ENCODE data around the gene GOLGA6L7.
"Not testable (repeated sequence)": the region's sequence is repeated elsewhere in the genome, so short reads cannot be mapped to it uniquely, and the experiment has no call there.

The GOLGA6L7 gene

GRCh38 chr15:28849271-28849670 is 827 bp upstream of the GOLGA6L7 start:
- DNase-seq (ENCODE audit: extremely low spot score, insufficient read length, low read depth); FAIRE-seq: not testable (repeated sequence)

- DNase-seq (ENCODE audit: extremely low spot score, insufficient read length, low read depth); FAIRE-seq: not testable (repeated sequence)
These were observed 485 bp downstream of the GOLGA6L7 start for GRCh38 chr15:28847959-28848358.

GRCh38 chr15:28847247-28847646 is 1.2 kb downstream of the GOLGA6L7 start:
- not testable (repeated sequence) for DNase-seq (ENCODE audit: extremely low spot score, insufficient read length, low read depth); FAIRE-seq

- DNase-seq (ENCODE audit: extremely low spot score, insufficient read length, low read depth); FAIRE-seq: not testable (repeated sequence)
These were observed 4.3 kb downstream of the GOLGA6L7 start for GRCh38 chr15:28844147-28844546.

DNA sequence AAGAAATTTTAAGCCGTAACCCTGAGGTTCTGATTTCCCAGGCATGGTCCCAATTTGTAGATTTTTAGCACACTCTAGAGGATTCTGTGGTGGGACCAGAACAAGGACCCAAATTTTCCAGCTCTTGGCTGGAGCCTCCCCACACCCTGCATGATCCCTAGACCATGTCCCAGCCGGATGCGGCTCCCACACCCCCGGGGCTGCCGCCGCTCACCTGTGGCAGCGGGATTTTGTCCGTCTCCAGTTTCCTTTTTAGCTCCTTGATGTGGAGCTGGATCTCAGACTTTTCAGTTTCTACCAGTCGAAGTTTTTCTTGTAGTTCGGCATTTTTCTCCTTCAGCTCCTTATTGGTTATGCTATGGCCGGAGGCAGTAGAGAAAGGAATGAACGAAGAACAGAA is 4.9 kb downstream of the GOLGA6L7 start:
- FAIRE-seq; DNase-seq (ENCODE audit: extremely low spot score, insufficient read length, low read depth): not testable (repeated sequence)

GRCh38 chr15:28842210-28842609 is 6.2 kb downstream of the GOLGA6L7 start:
- not testable (repeated sequence) for FAIRE-seq; DNase-seq (ENCODE audit: extremely low spot score, insufficient read length, low read depth)

- not testable (repeated sequence) for FAIRE-seq; DNase-seq (ENCODE audit: extremely low spot score, insufficient read length, low read depth)
These were observed 8.2 kb downstream of the GOLGA6L7 start for GRCh38 chr15:28840285-28840684.

GRCh38 chr15:28834957-28835585 is 13.4 kb downstream of the GOLGA6L7 start:
- FAIRE-seq; DNase-seq (ENCODE audit: extremely low spot score, insufficient read length, low read depth): not testable (repeated sequence)

- DNase-seq (ENCODE audit: extremely low spot score, insufficient read length, low read depth); FAIRE-seq: not testable (repeated sequence)
These were observed 16.4 kb downstream of the GOLGA6L7 start for GRCh38 chr15:28831897-28832587.

DNA sequence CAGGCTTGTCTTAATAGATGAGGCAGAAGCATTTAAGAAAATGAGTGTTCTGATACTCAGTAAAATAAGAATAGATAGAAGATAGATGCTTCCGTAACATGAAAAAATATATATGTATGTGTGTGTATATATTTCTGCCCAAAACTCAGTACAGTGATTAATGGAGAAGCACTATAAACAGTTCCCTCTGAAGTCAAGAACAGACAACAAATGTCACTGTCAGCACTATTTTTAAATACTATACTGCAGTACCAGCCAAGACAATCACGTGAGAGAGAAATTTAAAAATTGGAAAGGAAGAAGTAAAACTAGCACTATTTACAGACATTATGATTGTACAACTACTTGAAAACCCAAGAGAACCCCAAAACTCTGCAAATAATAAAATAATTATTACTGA is 27.0 kb downstream of the GOLGA6L7 start:
- FAIRE-seq; DNase-seq (ENCODE audit: extremely low spot score, insufficient read length, low read depth): not testable (repeated sequence)

DNA sequence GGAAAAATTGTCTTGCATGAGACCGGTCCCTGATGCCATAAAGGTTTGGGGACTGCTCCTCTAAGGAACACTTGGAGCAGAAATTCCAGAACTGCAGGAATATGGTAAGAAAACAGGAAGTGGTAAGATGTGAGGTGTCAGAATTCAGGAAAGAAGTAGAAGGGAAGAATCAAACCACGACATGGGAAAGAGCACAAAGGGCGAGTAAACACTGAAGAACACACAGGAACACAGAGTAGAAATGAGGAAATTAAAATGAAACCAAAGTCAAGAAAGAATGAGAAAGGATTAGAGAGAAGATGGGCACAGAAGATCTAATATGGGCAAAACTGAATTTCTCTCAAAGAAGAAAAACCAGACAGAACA is 28.5 kb downstream of the GOLGA6L7 start:
- FAIRE-seq; DNase-seq (ENCODE audit: extremely low spot score, insufficient read length, low read depth): not testable (repeated sequence)

DNA sequence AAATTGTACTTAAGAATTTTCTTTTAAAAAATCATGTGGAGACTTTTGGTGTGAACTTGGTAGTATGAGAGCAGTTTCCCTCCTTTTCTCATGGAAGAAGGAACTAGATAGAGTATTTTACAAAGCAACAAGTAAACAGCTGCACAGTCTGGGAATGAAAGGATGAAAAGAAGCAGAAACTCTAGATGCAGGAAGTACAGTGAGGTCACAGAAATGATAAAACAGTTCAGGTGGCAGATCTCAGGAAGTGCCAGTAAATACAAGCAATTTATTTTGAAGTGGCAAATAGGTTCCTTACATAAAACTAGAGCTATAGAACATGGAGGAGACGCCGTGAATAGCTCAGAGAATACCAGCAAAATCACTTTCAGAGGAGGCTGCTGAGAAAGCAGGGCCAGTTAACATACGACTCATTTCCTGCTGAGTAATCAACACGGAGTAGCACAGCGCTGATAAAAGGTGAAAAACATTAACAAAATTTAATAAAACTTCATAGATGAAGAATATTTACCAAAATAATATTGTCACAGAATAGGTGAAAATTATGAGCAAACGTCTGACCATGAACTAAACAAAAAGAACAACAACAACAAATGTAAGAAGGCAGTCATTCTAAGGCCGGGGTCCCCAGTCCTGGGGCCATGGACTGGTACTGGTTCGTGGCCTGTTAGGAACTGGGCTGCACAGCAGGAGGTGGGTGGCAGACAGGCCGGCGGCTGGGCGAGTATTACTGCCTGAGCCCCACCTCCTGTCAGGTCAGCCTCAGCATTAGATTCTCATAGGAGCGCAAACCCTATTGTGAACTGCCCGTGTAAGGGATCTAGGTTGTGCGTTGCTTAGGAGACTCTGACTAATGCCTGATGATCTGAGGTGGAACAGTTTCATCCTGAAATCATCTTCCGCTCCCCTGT is 29.2 kb downstream of the GOLGA6L7 start:
- not testable (repeated sequence) for FAIRE-seq; DNase-seq (ENCODE audit: extremely low spot score, insufficient read length, low read depth)

DNA sequence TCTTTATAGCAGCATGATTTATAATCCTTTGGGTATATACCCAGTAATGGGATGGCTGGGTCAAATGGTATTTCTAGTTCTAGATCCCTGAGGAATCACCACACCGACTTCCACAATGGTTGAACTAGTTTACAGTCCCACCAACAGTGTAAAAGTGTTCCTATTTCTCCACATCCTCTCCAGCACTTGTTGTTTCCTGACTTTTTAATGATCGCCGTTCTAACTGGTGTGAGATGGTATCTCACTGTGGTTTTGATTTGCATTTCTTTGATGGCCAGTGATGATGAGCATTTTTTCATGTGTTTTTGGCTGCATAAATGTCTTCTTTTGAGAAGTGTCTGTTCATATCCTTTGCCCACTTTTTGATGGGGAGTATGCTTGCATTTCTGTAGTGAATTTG is 30.3 kb downstream of the GOLGA6L7 start:
- FAIRE-seq; DNase-seq (ENCODE audit: extremely low spot score, insufficient read length, low read depth): not testable (repeated sequence)

DNA sequence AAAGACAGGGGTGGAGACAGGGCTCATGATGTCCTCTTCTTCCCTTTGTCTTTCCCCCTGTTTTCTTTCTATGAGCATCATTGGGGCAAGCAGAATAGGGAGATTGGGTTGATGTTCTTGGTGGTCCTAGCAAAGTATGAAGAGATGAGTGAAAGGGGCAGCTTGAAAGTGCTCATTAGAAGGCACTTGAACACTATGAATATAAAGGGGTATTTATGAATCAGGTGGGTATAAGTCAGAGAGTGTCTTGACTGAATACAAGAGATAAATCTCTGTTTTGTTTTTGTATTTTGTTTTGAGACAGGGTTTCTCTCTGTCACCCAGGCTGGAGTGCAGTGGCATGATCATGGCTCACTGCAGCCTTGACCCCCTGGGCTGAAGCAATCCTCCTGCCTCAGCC is 34.4 kb downstream of the GOLGA6L7 start:
- FAIRE-seq; DNase-seq (ENCODE audit: extremely low spot score, insufficient read length, low read depth): not testable (repeated sequence)

- not testable (repeated sequence) for FAIRE-seq; DNase-seq (ENCODE audit: extremely low spot score, insufficient read length, low read depth)
These were observed 35.1 kb downstream of the GOLGA6L7 start for GRCh38 chr15:28813392-28813791.

DNA sequence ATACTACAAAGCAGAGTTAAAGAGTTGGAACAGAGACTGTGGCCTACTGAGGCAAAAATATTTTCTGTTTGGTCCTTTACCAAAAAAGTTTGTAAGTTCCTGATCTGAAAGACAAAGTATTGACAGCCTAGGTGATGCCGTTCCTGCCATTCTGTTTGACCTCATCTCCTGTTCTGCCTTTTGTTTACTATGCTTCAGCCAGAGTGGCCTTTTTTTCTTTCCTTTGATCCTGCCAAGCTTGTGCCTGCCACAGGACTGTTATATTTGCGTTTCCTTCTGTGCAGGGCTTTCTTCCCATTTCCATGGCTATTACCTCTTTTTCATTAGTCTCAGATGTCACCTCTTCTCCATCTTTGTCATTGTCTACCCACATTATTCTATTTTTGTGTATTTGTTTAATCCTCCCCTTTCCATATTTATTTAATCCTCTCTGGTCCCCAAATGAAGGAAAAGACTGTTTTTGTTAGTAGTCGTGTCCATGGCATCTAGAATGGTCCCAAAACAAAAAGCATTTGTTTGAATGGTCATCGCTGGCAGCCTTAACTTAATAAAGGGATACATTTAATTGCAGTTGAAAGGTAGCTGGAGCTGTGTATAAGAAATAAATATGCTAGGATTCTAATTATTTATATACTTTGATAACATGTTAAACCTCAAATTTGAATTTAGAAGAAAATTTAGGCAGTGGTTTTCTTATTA is 36.4 kb downstream of the GOLGA6L7 start:
- FAIRE-seq: not testable (repeated sequence)

DNA sequence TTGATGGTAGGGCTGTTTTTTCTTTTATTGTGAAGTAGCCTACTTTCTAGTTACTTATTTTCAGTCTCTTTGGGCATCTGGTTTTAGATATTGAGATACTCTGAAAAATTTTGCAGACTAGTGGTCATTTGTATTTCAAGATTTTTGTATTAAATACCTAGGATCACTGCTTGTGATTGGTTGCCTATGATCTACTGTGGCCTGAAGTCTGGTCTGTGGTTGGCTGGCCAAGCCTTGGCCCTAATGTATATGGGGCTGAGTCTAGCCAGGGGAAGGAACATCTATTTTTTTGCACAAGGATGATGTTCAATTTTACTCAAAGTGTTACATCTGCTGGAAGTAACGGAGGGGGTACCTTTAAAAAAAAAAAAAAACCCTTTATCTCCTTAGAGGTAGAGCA is 38.0 kb downstream of the GOLGA6L7 start:
- not testable (repeated sequence) for DNase-seq (ENCODE audit: extremely low spot score, insufficient read length, low read depth); FAIRE-seq

More for the DNA sequence above, 36.4 kb downstream of the GOLGA6L7 start:
- not testable (repeated sequence) for DNase-seq (ENCODE audit: extremely low spot score, insufficient read length, low read depth)

DNA sequence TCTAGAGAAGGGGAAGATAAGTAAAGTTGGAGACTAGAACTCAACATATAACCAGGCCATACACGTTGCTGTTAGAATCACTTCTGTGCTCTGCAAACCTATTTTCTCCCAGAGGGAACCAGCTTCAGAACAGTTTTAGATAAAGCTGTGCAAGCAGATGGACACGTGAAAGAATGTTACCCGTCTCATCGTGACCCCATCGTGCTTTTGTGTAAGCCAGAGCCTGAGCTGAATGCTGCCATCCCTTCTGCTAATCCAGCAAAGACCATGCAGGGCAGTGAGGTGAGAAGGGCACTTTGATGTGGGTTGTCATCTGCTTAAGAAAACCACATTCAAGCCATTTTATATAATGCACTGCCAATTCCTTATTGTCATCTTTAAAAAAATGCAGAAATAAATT is 40.3 kb downstream of the GOLGA6L7 start:
- not testable (repeated sequence) for DNase-seq (ENCODE audit: extremely low spot score, insufficient read length, low read depth); FAIRE-seq

DNA sequence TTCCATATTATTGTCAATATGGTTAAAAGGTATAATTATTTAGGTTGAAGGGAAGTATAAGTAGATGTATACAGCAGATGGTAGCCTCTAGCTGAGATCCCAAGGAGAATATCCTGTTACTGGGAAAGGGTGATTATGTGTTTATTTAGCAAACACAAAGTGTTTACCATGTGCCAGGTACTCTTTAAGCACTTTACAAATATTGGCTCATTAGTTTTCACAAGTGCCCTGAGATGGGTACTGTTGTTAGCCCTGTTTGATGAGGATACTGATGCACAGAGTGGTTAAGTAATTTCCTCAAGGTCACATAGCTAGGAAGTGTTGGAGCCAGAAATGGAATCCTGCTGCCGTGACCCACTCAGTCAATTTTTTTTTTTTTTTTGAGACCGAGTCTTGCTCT is 48.1 kb downstream of the GOLGA6L7 start:
- not testable (repeated sequence) for FAIRE-seq; DNase-seq (ENCODE audit: extremely low spot score, insufficient read length, low read depth)

All from GM18507 (cell line).